Thyroid gland (tissue), 4 donors: ENCODE data around the gene TIMM13.

Source experiments
- POLR2A ChIP-seq, 2 donors: fragments of 450-650 bp; IDR thresholded peaks; one replicate each; pipeline ENCODE4 v1.6.1; 2017; ENCODE audit warnings: antibody characterized with exemption in 2 of 2, mild to moderate bottlenecking in 2 of 2, moderate library complexity in 1 of 2
- TF ChIP-seq, protein P1 (sequence below), 6 experiments: fragments of 200-600 bp in 3 of 6; fragments of 450-650 bp in 3 of 6; sonication (generic) in 3 of 6; IDR thresholded peaks; one replicate each; pipeline ENCODE4 v1.5.1; 2016 to 2019; ENCODE audit warnings: antibody characterized with exemption in 6 of 6, mild to moderate bottlenecking in 2 of 6, inconsistent platforms in 1 of 6, moderate library complexity in 1 of 6

DNA sequence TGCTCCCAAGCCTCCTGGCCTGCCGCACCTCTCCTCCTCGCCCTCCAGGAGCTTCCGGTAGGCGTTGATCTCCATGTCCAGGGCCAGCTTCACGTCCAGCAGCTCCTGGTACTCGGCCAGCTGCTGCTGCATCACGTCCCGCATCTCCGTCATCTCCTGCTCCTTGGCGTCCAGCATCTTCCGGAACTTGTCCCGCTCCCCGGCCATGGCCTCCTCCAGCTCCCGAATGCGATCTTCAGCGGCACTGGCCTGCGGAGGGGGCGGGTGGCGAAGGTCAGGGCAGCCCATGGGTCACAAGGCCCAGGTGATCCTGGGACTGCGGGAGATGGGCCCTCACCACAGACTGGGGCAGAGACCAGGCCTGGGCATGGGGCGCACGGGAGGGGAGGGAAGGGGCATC is 6.9 kb upstream of the TIMM13 start:
- TF ChIP-seq, protein P1, sequence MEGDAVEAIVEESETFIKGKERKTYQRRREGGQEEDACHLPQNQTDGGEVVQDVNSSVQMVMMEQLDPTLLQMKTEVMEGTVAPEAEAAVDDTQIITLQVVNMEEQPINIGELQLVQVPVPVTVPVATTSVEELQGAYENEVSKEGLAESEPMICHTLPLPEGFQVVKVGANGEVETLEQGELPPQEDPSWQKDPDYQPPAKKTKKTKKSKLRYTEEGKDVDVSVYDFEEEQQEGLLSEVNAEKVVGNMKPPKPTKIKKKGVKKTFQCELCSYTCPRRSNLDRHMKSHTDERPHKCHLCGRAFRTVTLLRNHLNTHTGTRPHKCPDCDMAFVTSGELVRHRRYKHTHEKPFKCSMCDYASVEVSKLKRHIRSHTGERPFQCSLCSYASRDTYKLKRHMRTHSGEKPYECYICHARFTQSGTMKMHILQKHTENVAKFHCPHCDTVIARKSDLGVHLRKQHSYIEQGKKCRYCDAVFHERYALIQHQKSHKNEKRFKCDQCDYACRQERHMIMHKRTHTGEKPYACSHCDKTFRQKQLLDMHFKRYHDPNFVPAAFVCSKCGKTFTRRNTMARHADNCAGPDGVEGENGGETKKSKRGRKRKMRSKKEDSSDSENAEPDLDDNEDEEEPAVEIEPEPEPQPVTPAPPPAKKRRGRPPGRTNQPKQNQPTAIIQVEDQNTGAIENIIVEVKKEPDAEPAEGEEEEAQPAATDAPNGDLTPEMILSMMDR (IDR thresholded peaks at IDR 0.05), result no peak
- no peak for TF ChIP-seq POLR2A (IDR thresholded peaks at IDR 0.05)
